Activated CD4-positive, alpha-beta T cell treated with anti-CD3 and anti-CD28 coated beads, Interleukin-2, amount 10 ng/mL, durations not matched to agents 7 days and 5 days (primary cell): Measurements from ENCODE around the gene SH3PXD2A. TPM values are rescaled to one million over a fixed set of nuclear protein-coding genes. Genes with fewer than 3 reads are reported as not detected.

ENCODE experiments used
- CTCF ChIA-PET: fragments of 350-600 bp; sonication (Branson Sonifier 250); formaldehyde crosslinking; loops from one replicate; lab custom pipeline; 2021; ENCODE audit warnings: antibody characterized with exemption; lab: Charles Lee
- POLR2A ChIA-PET: fragments of 350-600 bp; sonication (Branson Sonifier 250); formaldehyde crosslinking; loops from one replicate; lab custom pipeline; 2021; ENCODE audit warnings: antibody characterized with exemption; lab: Charles Lee
- DNase-seq: peaks from one replicate; pipeline ENCODE4 v3.0.0-alpha.2; 2020
- H3K27ac Mint-ChIP-seq: one replicate; pipeline ENCODE4 v1.8.0; 2021; ENCODE audit warnings: mild to moderate bottlenecking, moderate library complexity, mixed read lengths
- H3K27me3 Mint-ChIP-seq: one replicate; pipeline ENCODE4 v1.8.0; 2021; ENCODE audit warnings: mixed read lengths
- H3K36me3 Mint-ChIP-seq: one replicate; pipeline ENCODE4 v1.8.0; 2021; ENCODE audit warnings: low read depth, mixed read lengths
- H3K4me1 Mint-ChIP-seq: one replicate; pipeline ENCODE4 v1.8.0; 2021; ENCODE audit warnings: mixed read lengths
- H3K4me3 Mint-ChIP-seq: one replicate; pipeline ENCODE4 v1.8.0; 2021; ENCODE audit warnings: mild to moderate bottlenecking, moderate library complexity, mixed read lengths
- H3K9me3 Mint-ChIP-seq: one replicate; pipeline ENCODE4 v1.8.0; 2021; ENCODE audit warnings: mixed read lengths
- total RNA-seq, 2 experiments: library from RNA; stranded (reverse); gene quantifications; one replicate each; pipeline ENCODE4 v1.2.3, GENCODE V29; 2021

SH3PXD2A gene
- total RNA-seq, 2 experiments from 2014 or later = 11.9 to 12.7 TPM

DNA sequence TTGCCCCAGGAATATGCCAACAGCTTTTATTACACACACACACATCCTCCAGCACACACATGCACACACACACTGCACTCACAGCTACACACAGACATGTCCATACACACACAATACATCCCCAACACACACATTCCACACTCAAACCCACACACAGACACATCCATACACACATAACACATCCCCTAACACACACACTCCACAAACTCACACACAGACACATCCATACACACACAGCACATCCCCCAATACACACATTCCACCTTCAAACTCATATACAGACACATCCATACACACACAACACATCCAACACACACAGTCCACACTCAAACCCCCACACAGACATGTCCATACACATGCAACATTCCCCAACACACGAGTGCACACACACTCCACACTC, 19.1 kb downstream of the SH3PXD2A start:
- Mint-ChIP-seq H3K4me1 (no peaks in the 10 kb centered on the region), H3K4me3 (no peak overlapping the region), H3K27ac (no peak overlapping the region), H3K36me3 (no peaks in the 10 kb centered on the region), H3K27me3 (peaks cover 5% of the 10 kb centered on the region), H3K9me3 (peaks cover 4% of the 10 kb centered on the region)
- ChIA-PET CTCF (interaction anchor here (1.3 kb wide), 1 partner anchor 10 kb away, joined by 4 read pairs; no protein-coding TSS in a partner anchor), POLR2A (no interaction called here)
- DNase-seq = no peak

- DNase-seq = no peak
- H3K4me3 Mint-ChIP-seq = no peak overlapping the region
- CTCF ChIA-PET = interaction anchor here (1.3 kb wide), 1 partner anchor 9 kb away, joined by 4 read pairs; no protein-coding TSS in a partner anchor
- peaks cover 4% of the 10 kb centered on the region for H3K9me3 Mint-ChIP-seq
- no peak overlapping the region for H3K27ac Mint-ChIP-seq
- POLR2A ChIA-PET = no interaction called here
- H3K36me3 Mint-ChIP-seq = no peaks in the 10 kb centered on the region
- no peaks in the 10 kb centered on the region for H3K4me1 Mint-ChIP-seq
- peaks cover 9% of the 10 kb centered on the region for H3K27me3 Mint-ChIP-seq
Measured at GRCh38 chr10:103835096-103836050, 20.0 kb downstream of the SH3PXD2A start.

- CTCF ChIA-PET = interaction anchor here (0.6 kb wide), 1 partner anchor 131 kb away, joined by 3 read pairs; no protein-coding TSS in a partner anchor
Measured at GRCh38 chr10:103834436-103835095, 20.8 kb downstream of the SH3PXD2A start.

GRCh38 chr10:103833731-103834365, 21.5 kb downstream of the SH3PXD2A start:
- CTCF ChIA-PET = interaction anchor here (0.6 to 1.2 kb wide), 3 partner anchors 10 to 132 kb away, joined by 3 read pairs; no protein-coding TSS in a partner anchor
- Mint-ChIP-seq H3K36me3 (no peaks in the 10 kb centered on the region), H3K27ac (no peak overlapping the region)

More at GRCh38 chr10:103834436-103835095, 20.8 kb downstream of the SH3PXD2A start:
- H3K4me3 Mint-ChIP-seq = no peak overlapping the region
- H3K9me3 Mint-ChIP-seq = peaks cover 4% of the 10 kb centered on the region
- H3K27ac Mint-ChIP-seq = no peak overlapping the region
- POLR2A ChIA-PET = no interaction called here
- peaks cover 13% of the 10 kb centered on the region for H3K27me3 Mint-ChIP-seq
- no peak for DNase-seq
- no peaks in the 10 kb centered on the region for H3K36me3 Mint-ChIP-seq
- H3K4me1 Mint-ChIP-seq = no peaks in the 10 kb centered on the region

DNA sequence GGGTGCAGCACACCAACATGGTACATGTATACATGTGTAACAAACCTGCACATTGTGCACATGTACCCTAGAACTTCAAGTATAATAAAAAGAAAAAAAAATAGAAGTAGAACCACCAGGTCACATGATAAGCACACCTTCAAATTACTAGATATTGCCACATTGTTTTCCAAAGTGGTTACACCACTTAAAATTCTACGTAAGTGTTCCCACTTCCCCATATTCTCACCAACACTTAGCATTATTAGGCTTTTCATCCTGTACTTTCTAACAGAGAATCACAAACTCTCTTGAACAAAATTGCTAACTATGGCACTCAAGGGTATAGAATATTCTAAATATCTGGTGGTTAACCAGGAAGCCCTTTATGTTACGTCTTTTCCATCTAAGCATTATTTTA, 22.6 kb downstream of the SH3PXD2A start:
- Mint-ChIP-seq H3K27ac (no peak overlapping the region), H3K4me3 (no peak overlapping the region), H3K36me3 (no peaks in the 10 kb centered on the region), H3K4me1 (no peaks in the 10 kb centered on the region), H3K9me3 (peaks cover 4% of the 10 kb centered on the region), H3K27me3 (peaks cover 24% of the 10 kb centered on the region)
- CTCF ChIA-PET = interaction anchor here (0.7 to 1.2 kb wide), 2 partner anchors 11 to 284 kb away, joined by 3 to 4 read pairs; no protein-coding TSS in a partner anchor
- POLR2A ChIA-PET = no interaction called here
- DNase-seq = no peak

More at GRCh38 chr10:103833731-103834365, 21.5 kb downstream of the SH3PXD2A start:
- Mint-ChIP-seq H3K27me3 (peaks cover 20% of the 10 kb centered on the region), H3K4me1 (no peaks in the 10 kb centered on the region), H3K9me3 (peaks cover 4% of the 10 kb centered on the region), H3K4me3 (no peak overlapping the region)
- POLR2A ChIA-PET = no interaction called here
- DNase-seq = no peak

DNA sequence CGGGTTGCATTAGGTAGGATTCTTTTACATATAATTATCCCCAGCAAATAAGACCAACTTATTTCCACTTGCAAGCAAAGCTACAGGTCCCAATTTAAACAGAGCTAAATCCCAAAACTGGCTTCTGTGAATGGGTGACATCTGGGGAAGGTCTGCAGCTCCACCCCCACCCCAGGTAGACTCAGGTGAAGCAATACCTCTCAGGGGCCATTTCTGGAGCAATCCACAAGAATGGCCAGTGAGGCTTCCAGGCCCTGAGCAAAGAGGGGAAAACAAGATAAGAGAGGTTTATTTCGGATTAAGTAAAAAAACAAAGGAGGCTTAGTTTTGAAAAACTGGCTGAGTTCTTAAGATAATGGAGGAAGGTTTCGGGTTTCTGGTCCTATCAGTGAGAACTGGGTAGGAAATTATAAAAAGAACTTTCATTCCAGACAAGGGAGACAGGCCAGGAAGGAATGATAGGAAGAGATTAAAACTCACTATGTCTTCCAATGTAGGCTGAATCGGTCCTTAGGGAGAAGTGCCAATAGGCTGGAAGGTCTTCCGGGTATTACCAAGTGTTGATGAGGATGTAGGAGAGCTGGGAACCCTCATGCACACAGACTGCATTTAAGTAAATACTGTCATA, 25.4 kb downstream of the SH3PXD2A start:
- Mint-ChIP-seq H3K27me3 (peaks cover 25% of the 10 kb centered on the region), H3K27ac (no peak overlapping the region), H3K4me3 (no peak overlapping the region), H3K36me3 (no peaks in the 10 kb centered on the region), H3K9me3 (peaks cover 4% of the 10 kb centered on the region), H3K4me1 (no peaks in the 10 kb centered on the region)
- DNase-seq = no peak
- ChIA-PET CTCF (interaction anchor here (1.2 to 1.8 kb wide), 2 partner anchors 10 to 11 kb away, joined by 4 read pairs; no protein-coding TSS in a partner anchor), POLR2A (no interaction called here)

GRCh38 chr10:103829278-103829677, 26.1 kb downstream of the SH3PXD2A start:
- CTCF ChIA-PET = interaction anchor here (1.2 to 1.8 kb wide), 3 partner anchors 10 to 93 kb away, joined by 3 to 4 read pairs (median 4); no protein-coding TSS in a partner anchor
- H3K27ac Mint-ChIP-seq = no peak overlapping the region

DNA sequence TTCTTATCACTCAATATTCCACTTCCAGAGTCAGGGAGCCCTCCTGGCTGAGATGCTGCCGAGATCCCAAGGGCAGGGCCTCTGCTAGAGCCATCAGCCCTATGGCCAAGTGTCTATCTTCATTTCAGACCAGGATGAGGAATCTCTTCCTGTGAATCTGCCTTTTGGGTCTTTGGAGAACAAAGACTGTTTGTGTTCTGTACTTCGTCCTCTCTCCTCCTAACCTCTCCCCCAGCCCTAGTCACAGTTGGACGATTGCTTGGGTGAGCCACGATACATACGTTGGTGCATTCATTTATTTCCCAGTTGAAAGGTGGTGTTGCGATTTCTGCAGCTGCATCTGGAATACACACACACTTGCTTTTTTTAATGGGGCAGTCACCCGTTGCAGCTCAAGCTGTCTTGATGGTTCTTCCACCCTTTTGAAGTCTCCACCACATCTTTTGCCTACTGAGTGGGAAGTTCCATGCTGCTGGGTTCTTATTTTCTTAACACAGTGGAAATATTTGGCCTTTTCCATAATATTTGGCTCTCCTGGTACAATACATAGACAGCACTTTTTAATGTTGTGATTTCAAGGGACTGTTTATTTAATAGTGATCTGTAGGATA, 26.7 kb downstream of the SH3PXD2A start:
- POLR2A ChIA-PET = no interaction called here
- no peaks in the 10 kb centered on the region for H3K36me3 Mint-ChIP-seq
- H3K4me3 Mint-ChIP-seq = no peak overlapping the region
- peaks cover 4% of the 10 kb centered on the region for H3K9me3 Mint-ChIP-seq
- peaks cover 30% of the 10 kb centered on the region for H3K27me3 Mint-ChIP-seq
- H3K27ac Mint-ChIP-seq = no peak overlapping the region
- CTCF ChIA-PET = interaction anchor here (0.8 to 2.3 kb wide), 7 partner anchors 9 to 92 kb away, joined by 3 to 6 read pairs (median 3); no protein-coding TSS in a partner anchor
- DNase-seq = no peak
- peaks cover 7% of the 10 kb centered on the region for H3K4me1 Mint-ChIP-seq

More at GRCh38 chr10:103829278-103829677, 26.1 kb downstream of the SH3PXD2A start:
- DNase-seq = no peak
- Mint-ChIP-seq H3K36me3 (no peaks in the 10 kb centered on the region), H3K4me3 (no peak overlapping the region), H3K4me1 (peaks cover 6% of the 10 kb centered on the region), H3K27me3 (peaks cover 28% of the 10 kb centered on the region), H3K9me3 (peaks cover 4% of the 10 kb centered on the region)
- POLR2A ChIA-PET = no interaction called here

GRCh38 chr10:103828107-103828506, 27.3 kb downstream of the SH3PXD2A start:
- no peak overlapping the region for H3K27ac Mint-ChIP-seq
- no peaks in the 10 kb centered on the region for H3K36me3 Mint-ChIP-seq
- H3K4me1 Mint-ChIP-seq = peaks cover 7% of the 10 kb centered on the region
- POLR2A ChIA-PET = no interaction called here
- CTCF ChIA-PET = interaction anchor here (0.6 to 2.3 kb wide), 7 partner anchors 11 to 109 kb away, joined by 3 to 6 read pairs (median 3); no protein-coding TSS in a partner anchor
- no peak for DNase-seq
- H3K4me3 Mint-ChIP-seq = no peak overlapping the region
- peaks cover 4% of the 10 kb centered on the region for H3K9me3 Mint-ChIP-seq
- H3K27me3 Mint-ChIP-seq = peaks cover 30% of the 10 kb centered on the region

GRCh38 chr10:103826885-103827284, 28.5 kb downstream of the SH3PXD2A start:
- peaks cover 35% of the 10 kb centered on the region for H3K27me3 Mint-ChIP-seq
- H3K4me3 Mint-ChIP-seq = no peak overlapping the region
- POLR2A ChIA-PET = no interaction called here
- H3K36me3 Mint-ChIP-seq = no peaks in the 10 kb centered on the region
- CTCF ChIA-PET = interaction anchor here (0.6 to 2.3 kb wide), 3 partner anchors 9 to 37 kb away, joined by 3 to 6 read pairs (median 4); no protein-coding TSS in a partner anchor
- H3K27ac Mint-ChIP-seq = no peak overlapping the region
- DNase-seq = no peak
- peaks cover 7% of the 10 kb centered on the region for H3K4me1 Mint-ChIP-seq
- H3K9me3 Mint-ChIP-seq = peaks cover 2% of the 10 kb centered on the region

- no peak for DNase-seq
- peaks cover 7% of the 10 kb centered on the region for H3K4me1 Mint-ChIP-seq
- H3K36me3 Mint-ChIP-seq = no peaks in the 10 kb centered on the region
- POLR2A ChIA-PET = no interaction called here
- no peak overlapping the region for H3K4me3 Mint-ChIP-seq
- H3K27ac Mint-ChIP-seq = peak overlapping the region; percentile 66
- peaks cover 35% of the 10 kb centered on the region for H3K27me3 Mint-ChIP-seq
- no peaks in the 10 kb centered on the region for H3K9me3 Mint-ChIP-seq
- CTCF ChIA-PET = interaction anchor here (1.0 to 1.5 kb wide), 4 partner anchors 12 to 30 kb away, joined by 3 to 5 read pairs (median 4); partner anchors contain the start of gene SH3PXD2A
Measured at GRCh38 chr10:103824281-103824680, 31.1 kb downstream of the SH3PXD2A start.
